HepG2 (cell line): ENCODE data around the gene CBX2. TPM values are rescaled to one million over a fixed set of nuclear protein-coding genes. Genes with fewer than 3 reads are reported as not detected.

ENCODE experiments used
- HMGA1 ChIP-seq: sonication (generic); formaldehyde crosslinking; conservative IDR thresholded peaks from 2 replicates; pipeline ENCODE4 v1.4.0; 2020; ENCODE audit warnings: missing genetic modification reagents
- PCBP1 ChIP-seq: fragments of 200-400 bp; formaldehyde crosslinking; IDR thresholded peaks from 2 replicates; pipeline ENCODE4 v1.6.1; 2017; ENCODE audit warnings: mild to moderate bottlenecking, low read depth, low read length, borderline replicate concordance
- PTBP1 ChIP-seq: fragments of 200-400 bp; formaldehyde crosslinking; IDR thresholded peaks from 2 replicates; pipeline ENCODE4 v1.6.1; 2018; ENCODE audit warnings: low read length, low read depth; ENCODE audit not compliant: poor library complexity, severe bottlenecking
- ZNF18 ChIP-seq: sonication (generic); formaldehyde crosslinking; IDR thresholded peaks from 2 replicates; pipeline ENCODE4 v1.8.0; 2022; ENCODE audit warnings: mild to moderate bottlenecking, missing genetic modification reagents; ENCODE audit not compliant: insufficient replicate concordance
- ZNF205 ChIP-seq: IDR thresholded peaks from 2 replicates; pipeline ENCODE4 v1.6.1; 2018; ENCODE audit warnings: missing biosample characterization, missing genetic modification reagents
- ZNF281 ChIP-seq: sonication (generic); formaldehyde crosslinking; IDR thresholded peaks from 2 replicates; pipeline ENCODE4 v1.4.0; 2020; ENCODE audit warnings: missing genetic modification reagents, borderline replicate concordance
- ZNF317 ChIP-seq: sonication (generic); formaldehyde crosslinking; IDR thresholded peaks from 2 replicates; pipeline ENCODE4 v1.5.0; 2020; ENCODE audit warnings: mild to moderate bottlenecking, missing genetic modification reagents
- ZNF329 ChIP-seq: sonication (generic); formaldehyde crosslinking; IDR thresholded peaks from 2 replicates; pipeline ENCODE4 v1.9.0; 2021; ENCODE audit warnings: low read depth, mild to moderate bottlenecking, missing genetic modification reagents
- ZNF710 ChIP-seq: sonication (generic); formaldehyde crosslinking; IDR thresholded peaks from 2 replicates; pipeline ENCODE4 v1.5.0; 2020; ENCODE audit warnings: mild to moderate bottlenecking, missing genetic modification reagents, borderline replicate concordance
- ZNF724P ChIP-seq: sonication (generic); formaldehyde crosslinking; IDR thresholded peaks from 2 replicates; pipeline ENCODE4 v1.8.0; 2022; ENCODE audit warnings: missing genetic modification reagents, borderline replicate concordance
- ZNF747 ChIP-seq: sonication (generic); formaldehyde crosslinking; IDR thresholded peaks from 2 replicates; pipeline ENCODE4 v1.8.1; 2023; ENCODE audit warnings: missing genetic modification reagents, mild to moderate bottlenecking, borderline replicate concordance
- polyA plus RNA-seq, 8 experiments: library from polyadenylated mRNA; depleted of rRNA in 3 of 8; stranded (reverse) in 7 of 8; unstranded in 1 of 8; fragments of >200 nt; fragmentation: Illumina TruSeq in 4 of 8; extraction: Trizol in 4 of 8; gene quantifications; 2 replicates each; pipeline versions ENCODE4 v1.2.1 to v1.2.3, GENCODE V29; 2011 to 2016; ENCODE audit warnings: low read depth in 4 of 8, missing spikeins in 1 of 8, mixed read lengths in 1 of 8; ENCODE audit not compliant: insufficient read depth in 1 of 8
- total RNA-seq, 5 experiments: library from RNA; depleted of rRNA; stranded (reverse); fragments of >200 nt; fragmentation: Illumina TruSeq; extraction: Trizol; gene quantifications; 2 replicates each; pipeline ENCODE4 v1.2.3, GENCODE V29; 2016; ENCODE audit warnings: low read depth in 1 of 5
- TF ChIP-seq, protein P1 (sequence below), 2 experiments: fragments of 450-650 bp in 1 of 2; sonication (generic) in 1 of 2; formaldehyde crosslinking; IDR thresholded peaks; 2 replicates each; pipeline versions ENCODE4 v1.5.0 to v1.8.0; 2020 to 2022; ENCODE audit warnings: mild to moderate bottlenecking in 1 of 2, missing genetic modification reagents in 1 of 2
- TF ChIP-seq, protein P2 (sequence below): sonication (generic); formaldehyde crosslinking; IDR thresholded peaks from 2 replicates; pipeline ENCODE4 v1.4.0; 2020; ENCODE audit warnings: missing genetic modification reagents; ENCODE audit errors: not compliant biosample characterization
- TF ChIP-seq, protein P3 (sequence below): sonication (generic); formaldehyde crosslinking; IDR thresholded peaks from 2 replicates; pipeline ENCODE4 v1.9.0; 2022; ENCODE audit warnings: missing genetic modification reagents, mild to moderate bottlenecking, borderline replicate concordance

The CBX2 gene
- total and polyA plus RNA-seq, 2 of the 13 experiments (the other 11 are each of a cell fraction or from before 2014, with no cell fraction given): 14.5 to 31.1 TPM

DNA sequence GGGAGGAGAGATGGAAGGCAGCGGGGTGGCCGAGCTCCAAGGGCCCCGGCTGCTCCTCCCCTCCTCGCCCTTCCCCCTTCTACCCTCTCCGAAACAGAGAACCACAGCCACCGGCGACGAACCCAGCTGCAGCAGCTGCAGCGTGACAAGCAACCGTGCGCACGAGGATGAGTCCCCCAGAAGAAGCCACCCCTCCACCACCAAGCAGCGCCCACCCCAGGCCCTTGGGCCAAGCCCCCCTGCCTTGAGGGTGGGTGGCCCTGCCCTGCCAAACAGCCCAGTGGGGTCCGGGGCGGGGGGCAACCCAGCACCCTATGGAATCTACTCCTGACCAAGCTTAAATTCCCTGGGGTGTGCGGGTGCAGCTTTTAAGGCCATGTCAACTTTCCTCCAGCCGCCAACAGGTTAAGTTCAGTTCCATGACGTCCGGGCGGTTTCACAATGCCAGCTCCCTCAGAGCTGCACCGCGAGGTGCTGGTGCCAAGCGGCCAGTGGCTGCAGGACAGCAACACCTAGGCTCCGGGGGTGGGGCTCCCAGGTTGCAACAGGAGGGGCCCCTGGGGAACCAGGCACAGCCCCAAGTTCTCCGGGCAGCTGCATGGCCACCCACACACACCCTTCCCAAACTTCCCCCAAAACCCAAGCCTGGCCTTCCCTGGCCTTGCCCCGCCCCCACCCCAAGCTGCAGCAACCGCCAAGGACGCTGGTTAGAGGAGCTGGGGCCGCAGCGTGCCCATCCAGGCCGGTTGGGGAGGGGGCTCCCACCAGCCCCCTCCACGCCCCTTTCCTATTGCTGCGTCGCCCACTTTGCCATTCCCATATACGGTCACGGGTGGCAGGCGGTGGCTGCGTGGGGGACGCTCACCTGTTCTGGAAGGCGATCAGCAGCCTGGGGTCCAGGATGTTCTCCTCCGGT lies 59.3 kb downstream of the CBX2 start (continued):
- TF ChIP-seq, protein P1, sequence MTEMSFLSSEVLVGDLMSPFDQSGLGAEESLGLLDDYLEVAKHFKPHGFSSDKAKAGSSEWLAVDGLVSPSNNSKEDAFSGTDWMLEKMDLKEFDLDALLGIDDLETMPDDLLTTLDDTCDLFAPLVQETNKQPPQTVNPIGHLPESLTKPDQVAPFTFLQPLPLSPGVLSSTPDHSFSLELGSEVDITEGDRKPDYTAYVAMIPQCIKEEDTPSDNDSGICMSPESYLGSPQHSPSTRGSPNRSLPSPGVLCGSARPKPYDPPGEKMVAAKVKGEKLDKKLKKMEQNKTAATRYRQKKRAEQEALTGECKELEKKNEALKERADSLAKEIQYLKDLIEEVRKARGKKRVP (CRISPR knock-in tag; IDR thresholded peaks at IDR 0.05): no peak
- peak; percentile 84; the same call in 1 of the 2 replicates for TF ChIP-seq PCBP1
- TF ChIP-seq ZNF18 (CRISPR knock-in tag): peak; percentile 29
- no peak for TF ChIP-seq PTBP1
- 0 out of 2 replicates have a peak, but pooled peaks have one; percentile 53 for TF ChIP-seq ZNF724P (CRISPR knock-in tag)
- TF ChIP-seq ZNF205 (CRISPR knock-in tag): no peak
- no peak for TF ChIP-seq HMGA1 (CRISPR knock-in tag)
- TF ChIP-seq ZNF317 (CRISPR knock-in tag): no peak; the same call in 1 of the 2 replicates
- TF ChIP-seq ZNF710 (CRISPR knock-in tag): peak; percentile 53; the same call in 1 of the 2 replicates
- TF ChIP-seq ZNF281 (CRISPR knock-in tag): peak; percentile 74; the same call in 1 of the 2 replicates
- TF ChIP-seq ZNF329 (CRISPR knock-in tag): peak; percentile 69
- TF ChIP-seq, protein P2, sequence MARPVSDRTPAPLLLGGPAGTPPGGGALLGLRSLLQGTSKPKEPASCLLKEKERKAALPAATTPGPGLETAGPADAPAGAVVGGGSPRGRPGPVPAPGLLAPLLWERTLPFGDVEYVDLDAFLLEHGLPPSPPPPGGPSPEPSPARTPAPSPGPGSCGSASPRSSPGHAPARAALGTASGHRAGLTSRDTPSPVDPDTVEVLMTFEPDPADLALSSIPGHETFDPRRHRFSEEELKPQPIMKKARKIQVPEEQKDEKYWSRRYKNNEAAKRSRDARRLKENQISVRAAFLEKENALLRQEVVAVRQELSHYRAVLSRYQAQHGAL (CRISPR knock-in tag): no peak
- TF ChIP-seq, protein P3, sequence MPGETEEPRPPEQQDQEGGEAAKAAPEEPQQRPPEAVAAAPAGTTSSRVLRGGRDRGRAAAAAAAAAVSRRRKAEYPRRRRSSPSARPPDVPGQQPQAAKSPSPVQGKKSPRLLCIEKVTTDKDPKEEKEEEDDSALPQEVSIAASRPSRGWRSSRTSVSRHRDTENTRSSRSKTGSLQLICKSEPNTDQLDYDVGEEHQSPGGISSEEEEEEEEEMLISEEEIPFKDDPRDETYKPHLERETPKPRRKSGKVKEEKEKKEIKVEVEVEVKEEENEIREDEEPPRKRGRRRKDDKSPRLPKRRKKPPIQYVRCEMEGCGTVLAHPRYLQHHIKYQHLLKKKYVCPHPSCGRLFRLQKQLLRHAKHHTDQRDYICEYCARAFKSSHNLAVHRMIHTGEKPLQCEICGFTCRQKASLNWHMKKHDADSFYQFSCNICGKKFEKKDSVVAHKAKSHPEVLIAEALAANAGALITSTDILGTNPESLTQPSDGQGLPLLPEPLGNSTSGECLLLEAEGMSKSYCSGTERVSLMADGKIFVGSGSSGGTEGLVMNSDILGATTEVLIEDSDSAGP (CRISPR knock-in tag): peak; percentile 52; the same call in 1 of the 2 replicates
- peak; percentile 58 for TF ChIP-seq ZNF747
